HEK293T (cell line): ENCODE measurements around the gene MAPRE2.

Source experiments
- FOXM1 ChIP-seq: fragments of 450-650 bp; IDR thresholded peaks from 2 replicates; pipeline ENCODE4 v1.6.1; 2017; ENCODE audit warnings: mild to moderate bottlenecking, borderline replicate concordance
- L3MBTL2 ChIP-seq: fragments of 450-650 bp; conservative IDR thresholded peaks from 2 replicates; pipeline ENCODE4 v1.6.1; 2016; ENCODE audit warnings: mild to moderate bottlenecking
- LEF1 ChIP-seq: fragments of 450-650 bp; IDR thresholded peaks from 2 replicates; pipeline ENCODE4 v1.6.1; 2017; ENCODE audit warnings: mild to moderate bottlenecking, borderline replicate concordance
- SUZ12 ChIP-seq: fragments of 450-650 bp; IDR thresholded peaks from 2 replicates; pipeline ENCODE4 v1.6.1; 2016; ENCODE audit warnings: mild to moderate bottlenecking

GRCh38 chr18:35110059-35110458 lies 68.8 kb downstream of the MAPRE2 start:
- TF ChIP-seq FOXM1 (no peak), LEF1 (no peak), SUZ12 (no peak), L3MBTL2 (no peak)
